D721Med (cell line): ENCODE data around the gene HOOK2.

Source experiments
- DNase-seq: peaks from one replicate; pipeline ENCODE4 v3.0.0; 2011; ENCODE audit warnings: low spot score; ENCODE audit not compliant: insufficient read length
- FAIRE-seq: peaks from 2 replicates; lab custom pipeline; 2011; peaks lifted over from hg19 to GRCh38; lab: Jason Lieb, UNC
- CTCF ChIP-seq: IDR thresholded peaks from 2 replicates; pipeline ENCODE4 v1.5.1; 2012; ENCODE audit warnings: mild to moderate bottlenecking, control low read depth; ENCODE audit not compliant: insufficient read depth; ENCODE audit errors: missing control alignments

Gene HOOK2

GRCh38 chr19:12754465-12755196 is 20.7 kb downstream of the HOOK2 start:
- FAIRE-seq (no peak), DNase-seq (no peak)
- TF ChIP-seq CTCF = no peak

- FAIRE-seq (no peak), DNase-seq (no peak)
- no peak for TF ChIP-seq CTCF
Observed at GRCh38 chr19:12752056-12752781, 23.1 kb downstream of the HOOK2 start.

DNA sequence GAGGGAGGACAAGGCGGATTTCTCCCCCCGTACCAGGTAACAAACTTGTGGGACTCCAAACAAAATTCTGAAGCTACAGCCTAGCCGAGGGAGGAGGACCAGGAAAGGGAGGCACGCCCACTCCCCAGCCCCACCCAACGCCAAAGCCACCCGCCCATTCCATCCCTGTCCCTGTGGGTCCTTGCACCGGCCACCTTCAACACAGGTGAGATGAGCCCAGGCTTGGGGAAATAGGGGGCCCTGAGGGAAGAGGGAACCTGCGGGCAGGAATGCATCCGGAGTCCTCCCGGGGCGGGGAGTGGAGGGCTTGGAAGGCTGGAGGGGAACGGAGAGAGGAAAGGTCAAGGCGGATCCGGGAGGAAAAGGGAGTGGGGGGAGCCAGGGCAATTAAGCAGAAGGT is 23.7 kb downstream of the HOOK2 start, which contains the start of gene BEST2:
Gene BEST2 (plus strand): TSS at position 157 of the 400 bp plus-strand sequence. CDS start 802 bp downstream, outside the sequence.
- FAIRE-seq (no peak), DNase-seq (no peak)
- TF ChIP-seq CTCF = no peak

GRCh38 chr19:12750851-12751250 is 24.5 kb downstream of the HOOK2 start:
- no peak for DNase-seq
- no peak for FAIRE-seq
- no peak for TF ChIP-seq CTCF

GRCh38 chr19:12749938-12750521 is 25.3 kb downstream of the HOOK2 start:
- DNase-seq = no peak
- TF ChIP-seq CTCF = no peak
- FAIRE-seq = no peak

DNA sequence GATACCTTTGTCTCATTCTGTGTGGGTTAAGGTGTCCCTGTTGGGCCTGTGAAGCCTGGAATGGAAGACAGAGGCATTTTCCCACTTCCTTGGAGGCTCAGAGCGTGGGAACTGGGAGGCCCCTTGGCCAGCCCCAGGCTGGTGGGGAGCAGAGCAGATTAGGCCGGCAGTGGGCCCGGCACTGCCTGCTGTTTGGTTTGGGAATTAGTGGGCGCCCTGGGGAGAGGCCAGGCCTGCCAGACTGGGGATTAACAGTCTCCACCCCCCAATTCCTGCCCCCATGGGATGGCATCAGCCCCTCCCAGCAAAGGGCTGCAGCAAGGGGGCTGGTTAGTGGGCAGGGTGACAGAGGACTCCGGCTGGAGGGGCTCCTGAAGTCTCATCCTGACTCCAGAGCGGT is 26.9 kb downstream of the HOOK2 start:
- DNase-seq = peak; percentile 72
- FAIRE-seq = no peak
- TF ChIP-seq CTCF = no peak
